Measurements from ENCODE around the gene CCDC121.
A peak's percentile ranks its signal among the peaks of the same experiment; 100 is the strongest.
"Not testable (repeated sequence)": the region's sequence is repeated elsewhere in the genome, so short reads cannot be mapped to it uniquely, and the experiment has no call there.

The CCDC121 gene

DNA sequence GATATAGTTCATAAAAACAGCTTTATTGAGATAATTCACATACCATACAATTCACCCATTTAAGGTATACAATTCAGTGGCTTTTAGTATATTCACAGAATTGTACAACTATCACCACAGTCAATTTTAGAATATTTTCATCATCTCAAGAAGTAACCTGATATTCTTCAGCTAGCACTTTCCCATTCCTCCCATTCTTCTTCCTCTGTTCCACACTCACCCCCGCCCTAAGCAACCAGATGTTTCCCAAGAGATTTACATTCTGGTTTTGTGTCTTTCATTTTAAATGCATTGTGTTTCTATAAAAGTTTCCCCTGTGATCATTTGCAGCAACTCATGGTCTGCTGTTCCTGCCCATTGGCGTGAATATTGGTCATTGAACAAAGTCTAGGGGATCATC, 5.5 kb upstream of the CCDC121 start:
- DNase-seq, result no peak

DNA sequence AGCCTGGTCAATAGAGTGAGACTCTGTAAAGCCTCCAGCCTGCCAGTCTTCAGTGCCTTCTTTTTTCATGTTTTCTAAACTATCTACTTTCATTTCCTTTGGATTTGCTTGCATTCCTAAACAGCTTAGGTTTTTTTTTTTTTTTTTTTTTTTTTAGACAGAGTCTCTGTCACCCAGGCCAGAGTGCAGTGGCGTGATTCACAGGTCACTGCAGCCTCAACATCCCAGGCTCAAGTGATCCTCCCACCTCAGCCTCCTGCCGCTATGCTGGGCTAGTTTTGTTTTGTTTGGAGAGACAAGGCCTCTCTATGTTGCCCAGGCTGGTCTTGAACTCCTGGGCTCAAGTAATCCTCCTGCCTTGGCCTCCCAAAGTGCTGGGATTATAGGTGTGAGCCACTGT, 1.4 kb upstream of the CCDC121 start:
- not testable (repeated sequence) for DNase-seq

DNA sequence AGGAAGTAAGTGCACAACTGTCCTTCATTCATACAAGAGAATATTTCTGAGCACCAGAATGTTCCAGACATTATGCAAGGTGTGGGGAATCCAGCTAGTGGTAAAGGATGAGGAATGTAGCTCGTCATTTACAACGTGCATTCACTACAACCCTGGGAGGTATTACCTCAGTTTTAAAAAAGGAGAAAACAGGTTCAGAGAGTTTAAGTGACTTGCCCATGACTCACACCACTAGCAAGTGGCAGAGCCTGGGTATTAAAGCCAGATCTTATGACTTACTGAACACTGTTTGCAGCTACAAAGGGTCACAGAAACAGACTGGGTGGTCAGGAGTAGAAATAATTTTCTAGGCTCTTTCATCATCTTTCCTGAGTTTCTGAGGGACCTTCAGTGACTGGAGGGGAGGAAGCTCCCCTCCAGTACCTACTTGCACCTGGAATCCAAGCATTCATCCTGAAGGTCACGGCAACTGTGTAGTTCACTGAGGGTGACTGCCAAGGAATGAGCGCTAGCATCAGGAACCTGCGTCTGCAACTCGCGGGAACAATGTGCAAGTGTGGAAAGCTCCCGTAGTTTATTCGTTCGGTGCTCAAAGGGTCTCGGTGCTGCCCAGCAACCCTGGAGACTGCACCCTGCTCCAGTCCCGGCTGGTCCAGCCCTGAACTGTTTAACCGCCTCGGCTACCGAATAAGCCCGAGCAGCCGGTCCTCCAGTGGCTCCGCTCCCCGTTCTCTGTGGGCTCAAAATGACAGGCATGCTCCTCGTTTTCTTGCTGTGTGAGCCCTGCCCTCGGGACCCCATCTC, 647 bp downstream of the CCDC121 start:
- no peak for DNase-seq

DNA sequence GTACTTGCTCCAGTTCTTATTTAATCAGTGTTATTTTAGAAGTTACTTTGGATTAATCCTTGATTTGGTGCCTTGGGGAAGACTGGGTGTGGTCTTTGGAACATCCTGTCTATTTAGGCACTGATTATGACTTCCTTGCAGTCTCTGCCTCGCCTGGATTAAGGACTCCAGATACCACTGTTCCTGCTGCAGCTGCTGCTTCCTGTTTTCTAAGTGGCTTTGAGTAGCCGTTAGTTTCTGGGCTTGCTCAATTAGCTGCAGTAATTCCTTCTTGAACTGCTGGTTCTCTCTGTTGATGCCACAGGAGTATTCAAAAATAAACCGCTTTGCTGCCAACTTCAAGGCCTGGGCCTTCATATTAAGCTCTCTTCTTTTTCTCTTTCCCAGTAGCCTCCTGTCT, 1.9 kb downstream of the CCDC121 start:
- DNase-seq, result not testable (repeated sequence)

DNA sequence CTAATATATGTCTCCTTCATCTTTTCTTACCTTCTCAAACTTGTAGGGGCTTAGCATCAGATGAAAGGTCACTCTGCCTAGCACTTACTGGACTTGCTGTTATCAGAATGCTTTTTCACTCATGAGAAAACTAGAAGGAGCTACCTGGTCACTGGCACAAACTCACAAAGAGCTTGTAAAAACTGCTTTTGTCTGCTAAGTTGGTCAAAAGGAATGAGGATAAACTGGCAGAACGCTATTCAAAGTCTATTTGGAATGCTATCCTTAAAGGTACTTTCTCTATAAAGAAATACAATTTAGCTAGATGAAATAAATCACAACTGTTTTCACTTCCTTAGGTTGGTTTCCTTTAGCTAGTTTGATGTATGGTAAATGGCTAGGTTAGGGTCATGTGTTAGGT, 2.5 kb downstream of the CCDC121 start:
- DNase-seq, result not testable (repeated sequence)

DNA sequence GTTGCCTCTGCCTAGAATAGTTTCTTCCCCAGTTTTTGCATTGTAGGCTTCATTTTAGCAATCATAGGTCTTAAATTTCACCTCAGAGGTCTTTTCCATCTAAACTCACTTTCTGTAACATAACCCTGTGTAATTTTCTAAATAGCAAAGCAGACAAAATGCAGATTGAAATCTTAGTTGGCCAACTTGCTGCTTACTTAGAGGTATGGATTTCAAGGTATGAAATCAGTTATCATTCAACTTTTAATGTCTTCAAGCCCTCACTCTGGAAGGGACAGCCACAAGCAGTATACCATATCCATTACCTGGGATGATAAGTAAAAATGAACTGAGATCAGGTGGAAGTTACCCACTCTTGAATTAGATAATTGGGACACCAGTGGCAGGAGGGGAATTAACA, 3.9 kb downstream of the CCDC121 start:
- no peak for DNase-seq

DNA sequence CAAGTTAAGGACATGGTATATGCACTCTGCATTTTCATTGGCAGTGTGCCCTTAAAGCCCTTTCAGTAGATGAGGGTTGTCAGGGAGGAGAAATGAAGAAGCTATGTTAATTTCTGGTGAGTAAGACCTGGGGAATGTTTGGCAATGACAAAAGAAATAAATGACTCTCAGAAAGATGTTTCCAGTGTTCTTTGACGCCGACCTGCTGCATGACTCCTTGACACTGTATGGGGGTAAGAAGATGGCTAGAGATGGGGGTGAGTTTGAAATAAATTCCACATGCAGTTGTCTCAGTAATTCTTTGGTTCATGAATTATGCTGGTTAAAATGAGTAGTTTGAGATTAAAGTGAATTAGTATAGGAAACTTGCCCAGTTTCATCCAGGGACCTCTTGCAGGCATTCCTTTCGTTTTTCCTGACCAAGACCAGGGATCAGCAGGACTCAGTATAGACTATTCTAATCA, 5.9 kb downstream of the CCDC121 start:
- no peak for DNase-seq

DNA sequence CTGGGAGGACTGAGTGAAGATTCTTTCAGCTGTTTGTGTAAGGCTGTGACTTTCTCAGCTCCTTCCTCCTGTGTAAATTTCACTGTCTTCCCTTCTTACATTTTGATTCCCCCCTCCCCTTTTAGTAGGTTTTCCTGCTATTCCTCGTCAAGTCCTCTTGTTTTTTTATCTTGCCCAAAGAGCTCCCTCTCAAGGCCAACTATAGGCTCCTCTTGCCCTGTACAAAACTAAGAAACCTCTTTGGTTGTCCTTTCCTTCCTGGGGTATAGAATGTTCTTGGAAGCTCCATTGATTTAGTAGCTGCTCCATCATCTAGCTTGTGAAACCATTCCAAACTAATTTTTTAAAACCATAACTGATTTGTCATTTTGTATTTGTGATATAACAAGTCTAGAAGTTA, 7.3 kb downstream of the CCDC121 start:
- DNase-seq, result no peak

DNA sequence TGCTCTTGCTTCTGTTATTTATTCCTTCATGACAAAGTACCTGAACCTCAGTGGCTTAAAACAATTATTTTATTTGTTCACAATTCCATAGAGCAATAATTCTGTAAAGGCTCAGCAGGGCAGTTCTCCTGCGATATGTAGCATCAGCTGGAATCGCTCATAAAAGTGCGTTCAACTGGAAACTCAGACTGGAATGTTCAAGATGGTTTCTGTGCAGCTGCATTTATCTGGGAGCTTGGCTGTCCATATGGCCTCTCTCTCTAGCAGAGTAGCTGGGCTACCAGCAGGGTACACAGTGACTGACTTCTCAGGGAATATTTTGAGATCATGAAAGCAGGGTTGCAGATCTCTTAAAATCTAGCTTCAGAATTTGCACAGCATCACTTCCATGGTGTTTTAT, 13.5 kb downstream of the CCDC121 start:
- DNase-seq, result no peak

DNA sequence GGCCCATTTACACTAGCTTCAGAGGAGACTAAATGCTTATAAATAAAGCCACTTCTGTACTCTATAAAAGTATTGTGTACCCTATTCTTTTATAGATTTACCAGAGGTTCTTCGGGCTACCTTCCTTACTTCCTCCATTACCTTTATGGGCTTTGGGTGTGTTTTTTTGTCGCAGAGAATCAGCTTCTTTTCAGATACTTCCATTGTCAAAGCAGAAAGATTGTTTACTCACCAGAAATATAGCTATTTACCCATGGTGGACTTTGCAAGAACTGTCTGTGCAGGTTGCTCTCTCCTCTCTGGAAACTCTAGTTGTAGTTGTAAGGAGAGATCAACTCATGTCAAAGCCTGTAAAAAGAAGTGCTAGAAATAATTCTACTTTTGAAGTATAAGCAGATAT, 14.8 kb downstream of the CCDC121 start:
- no peak for DNase-seq

DNA sequence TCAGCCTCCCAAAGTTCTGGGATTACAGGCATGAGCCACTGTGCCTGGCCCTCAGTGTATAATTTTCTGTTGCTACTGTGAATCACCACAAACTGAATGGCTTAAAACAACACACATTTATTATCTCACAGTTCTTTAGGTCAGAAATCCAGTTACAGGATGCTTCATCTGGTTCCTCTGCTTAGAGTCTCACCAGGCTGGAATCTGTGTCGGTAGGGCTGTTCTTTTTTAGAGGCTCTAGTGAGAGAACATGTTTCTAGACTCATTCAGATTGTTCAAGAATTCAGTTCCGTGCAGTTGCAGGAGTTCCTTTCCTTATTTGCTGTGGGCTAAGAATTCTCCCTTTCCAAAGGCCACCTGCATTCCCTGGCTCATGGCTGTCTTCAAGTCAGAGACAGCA, 22.2 kb downstream of the CCDC121 start:
- DNase-seq, result no peak

DNA sequence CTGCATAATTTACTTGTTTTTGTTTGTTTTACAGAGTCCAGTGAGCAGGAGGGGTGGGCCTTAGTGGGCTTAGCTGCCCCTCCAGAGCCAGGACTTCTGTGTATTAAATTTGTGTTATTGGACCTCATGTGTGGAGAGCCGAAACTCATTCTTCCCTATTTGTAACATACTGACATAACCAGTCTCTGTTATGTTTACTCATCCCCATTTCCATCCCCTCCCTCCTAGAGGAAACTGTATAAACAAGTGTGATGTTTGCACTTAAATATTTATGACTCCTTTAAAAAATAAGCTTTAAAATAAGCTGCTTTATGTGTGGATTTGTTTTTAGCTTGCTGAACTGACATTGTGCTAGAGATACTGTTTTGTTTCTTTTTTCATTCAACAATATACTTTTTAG, 32.2 kb downstream of the CCDC121 start:
- DNase-seq, result no peak

DNA sequence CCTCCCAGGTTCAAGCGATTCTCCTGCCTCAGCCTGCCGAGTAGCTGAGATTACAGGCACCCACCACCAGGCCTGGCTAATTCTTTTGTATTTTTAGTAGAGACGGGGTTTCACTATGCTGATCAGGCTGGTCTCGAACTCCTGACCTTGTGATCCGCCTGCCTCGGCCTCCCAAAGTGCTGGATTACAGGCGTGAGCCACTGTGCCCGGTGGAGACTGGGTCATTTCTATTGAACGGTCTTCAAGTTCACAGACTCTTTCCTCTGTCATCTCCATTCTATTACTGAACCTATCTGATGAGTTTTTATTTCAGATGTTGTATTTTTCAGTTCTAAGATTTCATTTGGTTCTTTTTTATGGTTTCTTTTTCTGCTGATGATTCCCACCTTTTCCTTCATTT, 33.4 kb downstream of the CCDC121 start:
- not testable (repeated sequence) for DNase-seq

DNA sequence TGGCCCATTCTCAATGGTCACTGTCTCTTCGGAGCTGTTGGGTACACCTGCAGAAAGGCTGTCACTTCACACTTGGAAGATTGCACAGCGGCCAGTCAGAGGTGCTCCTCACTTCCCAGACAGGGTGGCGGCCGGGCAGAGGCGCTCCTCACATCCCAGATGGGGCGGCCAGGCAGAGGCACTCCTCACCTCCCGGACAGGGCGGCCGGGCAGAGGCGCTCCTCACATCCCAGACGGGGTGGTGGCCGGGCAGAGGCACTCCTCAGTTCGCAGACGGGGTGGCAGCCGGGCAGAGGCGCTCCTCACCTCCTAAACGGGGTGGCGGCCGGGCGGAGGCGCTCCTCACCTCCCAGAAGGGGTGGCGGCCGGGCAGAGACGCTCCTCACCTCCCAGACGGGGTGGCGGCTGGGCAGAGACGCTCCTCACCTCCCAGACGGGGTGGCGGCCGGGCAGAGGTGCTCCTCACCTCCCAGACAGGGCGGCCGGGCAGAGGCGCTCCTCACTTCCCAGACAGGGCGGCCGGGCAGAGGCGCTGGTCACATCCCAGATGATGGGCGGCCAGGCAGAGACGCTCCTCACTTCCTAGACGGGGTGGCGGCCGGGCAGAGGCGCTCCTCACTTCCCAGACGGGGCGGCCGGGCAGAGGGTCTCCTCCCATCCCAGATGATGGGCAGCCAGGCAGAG, 34.6 kb downstream of the CCDC121 start:
- not testable (repeated sequence) for DNase-seq

DNA sequence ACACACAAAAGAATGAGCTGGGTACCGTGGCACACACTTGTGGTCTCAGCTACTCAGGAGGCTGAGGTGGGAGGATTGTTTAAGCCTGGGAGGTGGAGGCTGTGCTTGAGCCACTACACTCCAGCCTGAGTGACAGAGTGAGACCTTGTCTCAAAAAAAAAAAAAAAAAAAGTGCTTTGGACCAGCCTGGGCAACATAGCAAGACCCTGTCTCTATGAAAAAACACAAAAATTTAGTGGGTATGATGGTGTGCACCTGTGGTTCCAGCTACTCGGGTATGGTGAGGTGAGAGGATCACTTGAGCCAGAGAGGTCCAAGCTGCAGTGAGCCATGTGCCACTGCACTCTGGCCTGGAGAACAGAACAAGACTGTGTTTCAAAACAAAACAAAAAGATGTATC, 35.6 kb downstream of the CCDC121 start:
- no peak for DNase-seq

DNA sequence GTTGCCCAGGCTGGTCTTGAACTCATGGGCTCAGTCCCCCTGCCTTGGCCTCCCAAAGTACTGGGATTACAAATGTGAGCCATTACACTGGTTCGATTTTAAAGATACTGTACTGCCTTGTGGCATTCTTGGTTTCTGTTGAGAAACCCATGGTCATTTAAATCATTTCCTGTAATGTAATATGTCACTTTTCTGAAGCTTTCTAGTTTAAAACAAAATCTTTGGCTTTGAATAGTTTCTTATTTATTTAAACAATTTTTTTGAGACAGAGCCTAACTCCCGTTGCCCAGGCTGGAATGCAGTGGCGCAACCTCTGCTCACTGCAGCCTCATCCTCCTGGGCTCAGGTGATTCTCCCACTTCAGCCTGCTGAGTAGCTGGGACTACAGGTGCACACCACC, 37.1 kb downstream of the CCDC121 start:
- no peak for DNase-seq

DNA sequence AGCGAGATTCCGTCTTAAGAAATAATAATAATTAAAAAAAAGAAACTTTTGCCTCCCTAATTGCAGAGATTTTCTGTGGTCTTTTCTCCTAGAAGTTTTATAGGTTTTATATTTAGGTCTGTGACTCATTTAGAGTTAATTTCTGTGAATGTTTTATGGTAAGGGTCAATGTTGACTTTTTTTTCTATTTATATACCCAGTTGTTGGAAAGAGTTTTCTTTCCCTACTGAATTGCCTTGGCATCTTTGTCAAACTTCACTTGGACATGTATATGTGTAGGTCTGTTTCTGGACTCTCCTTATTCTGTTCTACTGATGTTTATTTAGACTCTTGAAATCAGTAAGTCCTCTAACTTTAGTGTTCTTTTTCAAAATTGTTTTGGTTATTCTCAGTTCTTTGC, 40.5 kb downstream of the CCDC121 start:
- no peak for DNase-seq

DNA sequence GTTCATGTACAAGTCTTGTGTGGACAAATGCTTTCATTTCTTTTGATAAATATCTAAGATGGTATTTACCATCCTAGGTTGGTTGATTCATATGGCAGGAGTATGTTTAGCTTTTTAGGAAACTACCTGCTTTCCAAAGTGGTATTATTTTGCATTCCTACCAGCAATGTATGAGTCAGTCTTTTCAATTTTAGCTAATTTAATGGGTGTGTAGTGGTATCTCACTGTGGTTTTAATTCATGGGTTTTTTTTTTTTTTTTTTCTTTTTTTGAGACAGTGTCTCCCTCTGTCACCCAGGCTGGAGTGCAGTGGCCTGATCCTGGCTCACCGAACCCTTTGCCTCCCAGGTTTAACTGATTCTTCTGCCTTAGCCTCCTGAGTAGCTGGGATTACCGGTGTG, 41.8 kb downstream of the CCDC121 start:
- no peak for DNase-seq

DNA sequence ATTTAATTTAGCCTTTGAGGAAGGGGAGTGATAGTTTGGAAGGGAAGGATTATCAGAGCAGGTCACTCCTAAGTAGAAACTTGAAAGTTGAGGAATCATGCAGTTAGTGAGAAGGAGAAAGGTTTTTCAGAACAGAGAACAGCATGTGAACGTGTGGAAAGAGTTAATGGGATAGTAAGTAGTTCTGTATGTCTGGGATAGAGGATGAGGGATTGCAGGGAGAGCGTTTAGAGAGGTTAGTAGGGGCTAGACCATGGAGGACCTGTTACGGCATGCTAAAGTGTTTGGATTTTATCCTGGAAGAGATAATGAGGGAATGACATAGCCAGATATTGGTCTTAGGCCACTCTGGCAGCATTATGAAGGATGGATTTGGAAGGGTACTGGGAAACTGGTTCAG, 44.2 kb downstream of the CCDC121 start:
- DNase-seq, result no peak

DNA sequence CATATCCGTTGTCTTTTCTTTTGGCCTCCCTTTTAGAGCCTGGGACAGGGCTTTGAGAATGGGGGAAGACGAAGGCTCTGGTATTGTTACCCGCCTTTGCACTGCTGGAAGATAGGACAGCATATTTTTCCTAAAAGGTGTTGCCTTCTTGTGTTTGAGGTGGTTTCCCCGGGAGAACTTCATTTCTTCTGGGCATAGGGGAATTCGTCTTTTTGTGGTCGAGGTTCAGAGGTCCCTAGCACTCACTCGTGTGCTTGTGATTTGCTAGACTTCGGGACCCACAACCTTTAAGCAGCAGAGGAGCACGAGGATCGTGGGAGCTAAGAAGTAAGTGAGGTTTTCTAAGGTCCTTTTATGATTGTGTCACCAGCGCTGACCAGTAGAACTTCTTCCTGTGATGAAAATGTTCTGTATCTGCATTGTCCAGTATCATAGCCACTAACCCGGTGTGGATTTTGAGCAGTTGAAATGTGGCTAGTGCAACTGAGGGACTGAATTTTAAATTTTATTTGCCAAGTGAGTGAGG, 45.4 kb downstream of the CCDC121 start:
- no peak for DNase-seq

DNA sequence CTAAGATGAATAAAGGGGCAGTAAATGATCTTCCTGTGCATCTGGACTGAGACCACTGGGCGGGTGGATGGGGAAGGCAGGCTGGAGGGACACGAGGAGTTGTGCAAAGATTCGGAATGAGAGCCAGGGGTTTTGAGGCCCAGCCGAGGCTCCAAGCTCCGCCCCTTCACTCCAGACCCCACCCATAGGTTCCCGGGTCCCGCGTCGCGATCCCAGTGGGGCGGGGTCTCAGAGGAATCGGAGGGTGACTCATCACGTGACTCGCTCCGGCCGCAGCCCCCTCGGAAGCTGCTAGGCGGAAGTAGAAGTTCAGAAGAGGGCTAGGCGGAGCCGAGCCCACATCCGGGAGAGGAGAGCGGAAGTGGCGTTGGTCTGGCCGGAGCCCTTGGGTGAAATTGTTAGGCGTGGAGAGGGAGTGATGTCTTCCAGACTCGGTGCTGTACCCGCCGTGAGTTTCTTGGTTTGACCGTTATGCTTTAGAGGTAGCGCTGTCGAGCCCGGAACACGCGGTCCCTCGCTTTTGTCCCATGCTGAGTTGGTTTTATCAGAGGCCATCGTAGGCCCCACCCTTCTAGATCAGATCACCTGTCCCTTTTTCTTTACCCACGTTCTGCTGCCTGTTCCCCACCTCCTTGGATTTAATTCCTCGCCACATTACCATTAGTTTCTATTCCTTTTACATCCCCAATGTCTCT, 46.0 kb downstream of the CCDC121 start, which contains the start of gene ZNF512:
Gene ZNF512, plus strand, starts transcription at position 348 of the 695 bp plus-strand sequence. Its CDS starts 71 bp downstream, at position 419.
- peak; percentile 95 to 96 for DNase-seq

DNA sequence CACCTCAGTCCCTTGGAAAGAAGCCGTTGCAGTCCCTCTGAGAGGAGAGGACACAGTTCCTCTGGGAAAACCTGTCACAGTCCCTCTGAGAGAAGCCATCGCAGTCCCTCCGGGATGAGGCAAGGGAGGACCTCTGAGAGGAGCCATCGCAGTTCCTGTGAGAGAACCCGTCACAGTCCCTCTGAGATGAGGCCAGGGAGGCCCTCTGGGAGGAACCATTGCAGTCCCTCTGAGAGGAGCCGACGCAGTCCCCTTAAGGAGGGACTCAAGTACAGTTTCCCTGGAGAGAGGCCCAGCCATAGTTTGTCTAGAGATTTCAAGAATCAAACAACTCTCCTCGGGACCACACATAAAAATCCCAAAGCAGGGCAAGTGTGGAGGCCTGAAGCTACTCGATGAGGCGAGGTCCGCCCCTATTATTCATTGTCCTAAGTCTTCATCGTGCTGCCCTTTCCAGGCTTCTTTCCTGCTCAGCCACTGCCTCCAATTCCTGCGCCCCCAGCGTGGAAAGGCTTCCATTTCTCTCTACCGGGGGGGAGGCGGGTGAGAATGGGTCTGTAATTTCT, 46.6 kb downstream of the CCDC121 start:
- no peak for DNase-seq

Measured in SHP77 (cell line).